ENCODE results near the gene DAGLB. TPM values are rescaled to one million over a fixed set of nuclear protein-coding genes. Genes with fewer than 3 reads are reported as not detected.

Gene DAGLB
- total RNA-seq, 4 donors from 2014 or later: 12.6 to 25.8 (median 18.0) TPM

GRCh38 chr7:6387734-6388294 is 59.9 kb downstream of the DAGLB start:
- WGBS, 2 donors: 62 to 68% methylated on average over 7 of the region's 7 CpGs

DNA sequence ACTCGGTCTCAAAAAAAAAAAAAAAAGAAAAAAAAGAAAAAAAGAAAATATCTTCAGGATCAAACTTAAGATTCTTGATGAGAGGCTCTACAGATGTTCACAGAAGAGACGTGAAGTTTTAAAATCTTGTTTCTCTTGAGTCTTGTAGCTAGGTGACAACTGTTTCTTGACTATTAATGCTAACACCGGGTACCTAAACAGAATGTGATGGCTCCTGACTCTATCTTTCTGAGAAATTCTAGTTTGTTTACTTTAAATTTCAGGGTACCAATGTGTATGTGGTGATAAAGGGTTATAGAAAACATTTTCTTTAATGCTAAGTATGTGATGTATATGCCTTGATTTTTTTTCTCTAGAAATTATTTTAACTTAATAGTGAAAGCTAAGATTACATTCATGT is 61.0 kb downstream of the DAGLB start:
- H3K27ac ChIP-seq: peak overlapping the region in 1 of 4 donors; percentile 81
- TF ChIP-seq EP300 (IDR thresholded peaks at IDR 0.05) (no peak), CTCF (IDR thresholded peaks at IDR 0.05) (no peak), POLR2A (IDR thresholded peaks at IDR 0.05) (no peak)
- H3K27me3 ChIP-seq: no peaks in the 10 kb centered on the region
- peaks cover 0 to 39% (median 4%) of the 10 kb centered on the region in 3 donors for H3K36me3 ChIP-seq
- DNase-seq (ENCODE audit: low spot score in 2 of 2): no peak
- H3K9me3 ChIP-seq: no peaks in the 10 kb centered on the region
- H3K4me1 ChIP-seq: peaks cover 0 to 71% (median 39%) of the 10 kb centered on the region in 4 donors
- H3K4me3 ChIP-seq: no peak overlapping the region
- 88 to 93% methylated on average over 3 of the region's 3 CpGs for WGBS, 2 donors

More at GRCh38 chr7:6387734-6388294, 59.9 kb downstream of the DAGLB start:
- Histone ChIP-seq H3K36me3 (peaks cover 0 to 49% (median 4%) of the 10 kb centered on the region in 3 donors), H3K9me3 (no peaks in the 10 kb centered on the region), H3K4me3 (no peak overlapping the region), H3K4me1 (peaks cover 0 to 71% (median 38%) of the 10 kb centered on the region in 4 donors), H3K27me3 (no peaks in the 10 kb centered on the region), H3K27ac (no peak overlapping the region)
- DNase-seq (ENCODE audit: low spot score in 2 of 2): no peak
- no peak for TF ChIP-seq EP300 (IDR thresholded peaks at IDR 0.05)
- TF ChIP-seq POLR2A (IDR thresholded peaks at IDR 0.05): no peak
- TF ChIP-seq CTCF (IDR thresholded peaks at IDR 0.05): no peak

DNA sequence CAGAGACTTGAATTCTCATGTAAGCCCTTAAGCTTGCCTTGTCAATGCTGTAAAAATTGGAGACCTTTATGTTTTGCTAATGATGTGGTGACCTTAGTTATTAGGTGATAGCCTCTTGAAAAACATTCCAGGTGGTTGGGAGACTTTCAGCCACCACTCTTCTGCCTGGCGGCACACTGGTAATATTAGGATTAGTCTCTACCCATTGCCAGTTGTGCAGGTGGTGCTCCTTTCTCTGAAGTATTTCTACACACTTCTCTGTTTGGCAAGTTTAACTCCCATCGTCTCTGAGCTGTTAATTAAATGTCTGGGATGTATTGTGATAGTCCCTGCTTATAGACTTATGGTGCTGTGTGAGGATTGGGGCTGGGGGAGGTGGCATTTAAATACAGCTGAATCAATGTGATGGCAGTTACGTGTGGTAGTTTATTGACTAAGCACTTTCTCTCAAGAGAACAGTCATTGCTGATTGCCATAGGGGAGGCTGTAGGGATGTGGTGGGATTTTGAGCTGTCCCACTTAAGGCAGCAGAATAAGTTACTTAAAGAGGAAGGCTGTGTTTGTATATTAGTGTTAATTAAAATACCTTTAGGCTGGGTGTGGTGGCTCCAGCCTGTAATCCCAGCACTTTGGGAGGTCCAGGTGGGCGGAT is 61.7 kb downstream of the DAGLB start:
- peaks cover 0 to 76% (median 46%) of the 10 kb centered on the region in 4 donors for H3K4me1 ChIP-seq
- H3K27ac ChIP-seq: peak overlapping the region in 3 of 4 donors; percentile 43 to 81 (median 67)
- H3K27me3 ChIP-seq: no peaks in the 10 kb centered on the region
- no peak for TF ChIP-seq CTCF (IDR thresholded peaks at IDR 0.05)
- TF ChIP-seq POLR2A (IDR thresholded peaks at IDR 0.05): no peak
- no peak for TF ChIP-seq EP300 (IDR thresholded peaks at IDR 0.05)
- 56 to 64% methylated on average over 4 of the region's 4 CpGs for WGBS, 2 donors
- DNase-seq (ENCODE audit: low spot score in 2 of 2): no peak
- no peak overlapping the region for H3K4me3 ChIP-seq
- H3K9me3 ChIP-seq: no peaks in the 10 kb centered on the region
- H3K36me3 ChIP-seq: peaks cover 0 to 36% (median 4%) of the 10 kb centered on the region in 3 donors

DNA sequence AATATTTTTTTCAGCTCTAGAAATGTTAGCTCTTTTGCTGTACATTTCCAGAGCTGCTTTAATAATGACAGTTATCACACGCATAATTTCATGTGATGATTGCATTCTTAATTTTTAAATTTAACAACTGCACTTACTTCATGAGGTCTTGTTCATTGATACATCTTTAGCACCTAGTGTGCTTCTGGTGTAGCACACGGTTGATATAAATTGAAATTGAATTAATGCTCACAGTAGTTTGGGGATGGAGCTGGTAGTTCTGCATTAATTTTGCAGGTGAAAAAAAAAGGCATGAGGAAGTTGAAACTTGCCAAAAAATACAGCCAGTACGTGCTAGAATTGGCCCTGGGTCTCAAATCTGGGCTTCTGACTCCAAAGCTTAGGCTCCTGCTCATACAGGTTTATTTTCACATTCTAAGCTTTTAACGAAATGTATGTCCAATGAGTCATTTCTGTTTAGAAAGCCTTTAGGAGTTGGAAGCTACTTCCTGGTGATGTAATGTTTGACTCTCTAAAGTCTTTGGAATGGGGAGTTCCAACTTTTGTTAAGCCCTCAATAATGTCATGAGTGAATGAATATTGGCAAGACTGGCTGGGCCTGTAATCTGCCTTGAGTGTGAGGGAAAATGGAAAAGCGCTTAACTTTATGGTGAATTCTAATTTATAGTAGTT is 62.5 kb downstream of the DAGLB start:
- Histone ChIP-seq H3K4me3 (no peak overlapping the region), H3K4me1 (peaks cover 0 to 82% (median 50%) of the 10 kb centered on the region in 4 donors), H3K36me3 (peaks cover 0 to 30% (median 4%) of the 10 kb centered on the region in 3 donors), H3K9me3 (no peaks in the 10 kb centered on the region), H3K27me3 (no peaks in the 10 kb centered on the region), H3K27ac (peak overlapping the region in 3 of 4 donors; percentile 43 to 81 (median 67))
- DNase-seq (ENCODE audit: low spot score in 2 of 2): no peak
- 26 to 27% methylated on average over 5 of the region's 5 CpGs for WGBS, 2 donors
- TF ChIP-seq EP300 (IDR thresholded peaks at IDR 0.05): peak in 1 of 2 donors; percentile 55
- TF ChIP-seq CTCF (IDR thresholded peaks at IDR 0.05): no peak
- TF ChIP-seq POLR2A (IDR thresholded peaks at IDR 0.05): no peak

- Histone ChIP-seq H3K27ac (peak overlapping the region in 3 of 4 donors; percentile 43 to 81 (median 67)), H3K27me3 (no peaks in the 10 kb centered on the region), H3K9me3 (no peaks in the 10 kb centered on the region), H3K36me3 (peaks cover 0 to 22% (median 4%) of the 10 kb centered on the region in 3 donors), H3K4me1 (peaks cover 0 to 87% (median 57%) of the 10 kb centered on the region in 4 donors), H3K4me3 (no peak overlapping the region)
- DNase-seq (ENCODE audit: low spot score in 2 of 2): no peak
- no peak for TF ChIP-seq EP300 (IDR thresholded peaks at IDR 0.05)
- no peak for TF ChIP-seq CTCF (IDR thresholded peaks at IDR 0.05)
- no peak for TF ChIP-seq POLR2A (IDR thresholded peaks at IDR 0.05)
- WGBS, 2 donors: 83 to 86% methylated on average over 4 of the region's 4 CpGs
These were observed 63.4 kb downstream of the DAGLB start for GRCh38 chr7:6384327-6384726.

All from tibial nerve (tissue), 4 donors.